OCI-LY1 (cell line): ENCODE measurements around the gene IFT52.

Experiments
- EZH2 ChIP-seq: fragments of 200-600 bp; sonication (generic), shearing (Covaris generic); IDR thresholded peaks from 2 replicates; pipeline ENCODE4 v1.8.0; 2017; ENCODE audit warnings: borderline replicate concordance, mixed run types, mild to moderate bottlenecking, antibody characterized with exemption, low read length, moderate library complexity, mixed read lengths
- TF ChIP-seq, protein P1 (sequence below): fragments of 200-600 bp; sonication (generic), shearing (Covaris generic); IDR thresholded peaks from 2 replicates; pipeline ENCODE4 v1.5.1; 2017; ENCODE audit warnings: mild to moderate bottlenecking, antibody characterized with exemption, low read length, moderate library complexity, mixed read lengths

DNA sequence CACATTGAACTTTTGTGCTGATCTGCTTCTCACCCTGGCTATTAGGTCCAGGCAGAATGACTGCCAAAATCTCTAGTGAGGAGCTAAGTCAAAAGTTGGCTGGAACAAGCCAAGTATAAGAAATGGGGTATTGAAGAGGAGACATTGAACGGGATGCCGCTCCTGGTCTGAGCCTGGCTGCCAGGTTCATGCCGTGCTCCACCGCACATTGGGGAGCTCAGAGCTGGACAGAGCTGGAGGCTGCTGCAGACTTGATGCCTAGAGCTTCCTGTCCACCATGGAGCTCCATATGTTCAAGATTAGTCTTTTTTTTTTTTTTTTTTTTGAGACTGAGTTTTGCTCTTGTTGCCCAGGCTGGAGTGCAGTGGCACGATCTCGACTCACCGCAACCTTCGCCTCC lies 4.1 kb upstream of the IFT52 start:
- TF ChIP-seq, protein P1, sequence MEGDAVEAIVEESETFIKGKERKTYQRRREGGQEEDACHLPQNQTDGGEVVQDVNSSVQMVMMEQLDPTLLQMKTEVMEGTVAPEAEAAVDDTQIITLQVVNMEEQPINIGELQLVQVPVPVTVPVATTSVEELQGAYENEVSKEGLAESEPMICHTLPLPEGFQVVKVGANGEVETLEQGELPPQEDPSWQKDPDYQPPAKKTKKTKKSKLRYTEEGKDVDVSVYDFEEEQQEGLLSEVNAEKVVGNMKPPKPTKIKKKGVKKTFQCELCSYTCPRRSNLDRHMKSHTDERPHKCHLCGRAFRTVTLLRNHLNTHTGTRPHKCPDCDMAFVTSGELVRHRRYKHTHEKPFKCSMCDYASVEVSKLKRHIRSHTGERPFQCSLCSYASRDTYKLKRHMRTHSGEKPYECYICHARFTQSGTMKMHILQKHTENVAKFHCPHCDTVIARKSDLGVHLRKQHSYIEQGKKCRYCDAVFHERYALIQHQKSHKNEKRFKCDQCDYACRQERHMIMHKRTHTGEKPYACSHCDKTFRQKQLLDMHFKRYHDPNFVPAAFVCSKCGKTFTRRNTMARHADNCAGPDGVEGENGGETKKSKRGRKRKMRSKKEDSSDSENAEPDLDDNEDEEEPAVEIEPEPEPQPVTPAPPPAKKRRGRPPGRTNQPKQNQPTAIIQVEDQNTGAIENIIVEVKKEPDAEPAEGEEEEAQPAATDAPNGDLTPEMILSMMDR: no peak
- no peak for TF ChIP-seq EZH2
